ENCODE data around the gene STIM1. TPM values are rescaled to one million over a fixed set of nuclear protein-coding genes. Genes with fewer than 3 reads are reported as not detected.
"Not testable (repeated sequence)": the region's sequence is repeated elsewhere in the genome, so short reads cannot be mapped to it uniquely, and the experiment has no call there.

Gene STIM1
- total and polyA plus RNA-seq, 2 experiments from 2014 or later = 16.1 to 60.0 TPM

GRCh38 chr11:3810951-3811350, 44.5 kb upstream of the STIM1 start:
- DNase-seq (ENCODE audit: low read depth in 1 of 2, low spot score in 1 of 2) = no peak
- H3K9me3 ChIP-seq (ENCODE audit: low read depth) = no peaks in the 10 kb centered on the region
- H3K36me3 ChIP-seq = no peaks in the 10 kb centered on the region
- no peak overlapping the region for H3K4me3 ChIP-seq
- H3K27ac ChIP-seq = no peak overlapping the region
- no peak for TF ChIP-seq CTCF (IDR thresholded peaks at IDR 0.05; ENCODE audit: low read depth, low read length)
- no peaks in the 10 kb centered on the region for H3K27me3 ChIP-seq
- peaks cover 5% of the 10 kb centered on the region for H3K4me1 ChIP-seq (ENCODE audit: low read depth)

GRCh38 chr11:3814832-3815231, 40.6 kb upstream of the STIM1 start:
- not testable (repeated sequence) for H3K4me3 ChIP-seq; H3K27ac ChIP-seq; H3K9me3 ChIP-seq (ENCODE audit: low read depth); H3K27me3 ChIP-seq; H3K36me3 ChIP-seq; H3K4me1 ChIP-seq (ENCODE audit: low read depth); DNase-seq (ENCODE audit: low read depth in 1 of 2, low spot score in 1 of 2)

- DNase-seq (ENCODE audit: low read depth in 1 of 2, low spot score in 1 of 2) = no peak
- no peak overlapping the region for H3K27ac ChIP-seq
- no peak for TF ChIP-seq CTCF (IDR thresholded peaks at IDR 0.05; ENCODE audit: low read depth, low read length)
- no peaks in the 10 kb centered on the region for H3K36me3 ChIP-seq
- H3K9me3 ChIP-seq (ENCODE audit: low read depth) = no peaks in the 10 kb centered on the region
- H3K4me1 ChIP-seq (ENCODE audit: low read depth) = peaks cover 3% of the 10 kb centered on the region
- H3K4me3 ChIP-seq = no peak overlapping the region
- H3K27me3 ChIP-seq = no peaks in the 10 kb centered on the region
These were observed 39.6 kb upstream of the STIM1 start for GRCh38 chr11:3815845-3816244.

GRCh38 chr11:3816673-3817072, 38.8 kb upstream of the STIM1 start:
- Histone ChIP-seq H3K4me1 (ENCODE audit: low read depth) (no peaks in the 10 kb centered on the region), H3K27me3 (no peaks in the 10 kb centered on the region), H3K9me3 (ENCODE audit: low read depth) (no peaks in the 10 kb centered on the region), H3K4me3 (no peak overlapping the region), H3K27ac (no peak overlapping the region), H3K36me3 (no peaks in the 10 kb centered on the region)
- no peak for TF ChIP-seq CTCF (IDR thresholded peaks at IDR 0.05; ENCODE audit: low read depth, low read length)
- DNase-seq (ENCODE audit: low read depth in 1 of 2, low spot score in 1 of 2) = no peak

- Histone ChIP-seq H3K27me3 (no peaks in the 10 kb centered on the region), H3K4me1 (ENCODE audit: low read depth) (no peaks in the 10 kb centered on the region), H3K9me3 (ENCODE audit: low read depth) (no peaks in the 10 kb centered on the region), H3K36me3 (no peaks in the 10 kb centered on the region), H3K4me3 (no peak overlapping the region), H3K27ac (no peak overlapping the region)
- DNase-seq (ENCODE audit: low read depth in 1 of 2, low spot score in 1 of 2) = no peak
- TF ChIP-seq CTCF (IDR thresholded peaks at IDR 0.05; ENCODE audit: low read depth, low read length) = no peak
These were observed 38.2 kb upstream of the STIM1 start for GRCh38 chr11:3817181-3817800.

GRCh38 chr11:3820971-3821370, 34.5 kb upstream of the STIM1 start:
- Histone ChIP-seq H3K36me3 (no peaks in the 10 kb centered on the region), H3K27me3 (no peaks in the 10 kb centered on the region), H3K9me3 (ENCODE audit: low read depth) (no peaks in the 10 kb centered on the region), H3K4me1 (ENCODE audit: low read depth) (no peaks in the 10 kb centered on the region), H3K27ac (no peak overlapping the region), H3K4me3 (no peak overlapping the region)
- no peak for TF ChIP-seq CTCF (IDR thresholded peaks at IDR 0.05; ENCODE audit: low read depth, low read length)
- no peak for DNase-seq (ENCODE audit: low read depth in 1 of 2, low spot score in 1 of 2)

Measured in cardiac muscle cell (in vitro differentiated cells and primary cell).